ENCODE data around the gene RFC4.
"Not testable (repeated sequence)": the region's sequence is repeated elsewhere in the genome, so short reads cannot be mapped to it uniquely, and the experiment has no call there.

RFC4 gene

GRCh38 chr3:186806089-186807055 is at the start of gene RFC4:
Gene RFC4, minus strand, starts transcription at chr3:186806482. Its CDS starts 1,769 bp downstream, at chr3:186804713.
- peak within 1 kb of the TSS; percentile 84 to 98 (median 97) for H3K4me3 ChIP-seq (ENCODE audit: low read depth in 1 of 5, low read length in 5 of 5)
- peak within 1 kb of the TSS; percentile 75 to 90 (median 83) for H3K9ac ChIP-seq (ENCODE audit: low read length in 5 of 5)
- H3K4me1 ChIP-seq (ENCODE audit: control insufficient read depth in 5 of 5, insufficient read depth in 5 of 5, low read length in 5 of 5) = peaks cover 0 to 21% (median 14%) of the 10 kb centered on the region in 5 donors
- peaks cover 0 to 4% (median 0%) of the 10 kb centered on the region in 5 donors for H3K27me3 ChIP-seq (ENCODE audit: control insufficient read depth in 5 of 5, insufficient read depth in 4 of 5, low read length in 5 of 5)
- H3K27ac ChIP-seq (ENCODE audit: low read depth, low read length) = peak within 1 kb of the TSS; percentile 74
- H3K9me3 ChIP-seq (ENCODE audit: control insufficient read depth in 5 of 5, low read length in 5 of 5) = no peaks in the 10 kb centered on the region
- H3K36me3 ChIP-seq (ENCODE audit: control insufficient read depth in 5 of 5, insufficient read depth in 5 of 5, low read length in 5 of 5) = peaks cover 0 to 10% (median 0%) of the 10 kb centered on the region in 5 donors

GRCh38 chr3:186854954-186855353 is 48.7 kb upstream of the RFC4 start:
- Histone ChIP-seq H3K27ac (ENCODE audit: low read depth, low read length) (no peak overlapping the region), H3K9me3 (ENCODE audit: control insufficient read depth in 5 of 5, low read length in 5 of 5) (no peaks in the 10 kb centered on the region), H3K4me3 (ENCODE audit: low read depth in 1 of 5, low read length in 5 of 5) (no peak overlapping the region), H3K36me3 (ENCODE audit: control insufficient read depth in 5 of 5, insufficient read depth in 5 of 5, low read length in 5 of 5) (peaks cover 12 to 49% (median 34%) of the 10 kb centered on the region in 5 donors), H3K27me3 (ENCODE audit: control insufficient read depth in 5 of 5, insufficient read depth in 4 of 5, low read length in 5 of 5) (no peaks in the 10 kb centered on the region), H3K9ac (ENCODE audit: low read length in 5 of 5) (peak overlapping the region in 1 of 5 donors; percentile 19), H3K4me1 (ENCODE audit: control insufficient read depth in 5 of 5, insufficient read depth in 5 of 5, low read length in 5 of 5) (peaks cover 0 to 28% (median 4%) of the 10 kb centered on the region in 5 donors)

DNA sequence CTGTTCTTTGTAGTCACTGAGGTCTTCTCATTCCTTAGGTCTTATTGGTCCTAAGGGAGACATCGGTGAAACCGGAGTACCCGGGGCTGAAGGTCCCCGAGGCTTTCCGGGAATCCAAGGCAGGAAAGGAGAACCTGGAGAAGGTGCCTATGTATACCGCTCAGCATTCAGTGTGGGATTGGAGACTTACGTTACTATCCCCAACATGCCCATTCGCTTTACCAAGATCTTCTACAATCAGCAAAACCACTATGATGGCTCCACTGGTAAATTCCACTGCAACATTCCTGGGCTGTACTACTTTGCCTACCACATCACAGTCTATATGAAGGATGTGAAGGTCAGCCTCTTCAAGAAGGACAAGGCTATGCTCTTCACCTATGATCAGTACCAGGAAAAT is 47.9 kb upstream of the RFC4 start:
- peaks cover under 1 to 36% (median 10%) of the 10 kb centered on the region in 5 donors for H3K4me1 ChIP-seq (ENCODE audit: control insufficient read depth in 5 of 5, insufficient read depth in 5 of 5, low read length in 5 of 5)
- no peaks in the 10 kb centered on the region for H3K27me3 ChIP-seq (ENCODE audit: control insufficient read depth in 5 of 5, insufficient read depth in 4 of 5, low read length in 5 of 5)
- H3K27ac ChIP-seq (ENCODE audit: low read depth, low read length) = no peak overlapping the region
- H3K4me3 ChIP-seq (ENCODE audit: low read depth in 1 of 5, low read length in 5 of 5) = no peak overlapping the region
- H3K36me3 ChIP-seq (ENCODE audit: control insufficient read depth in 5 of 5, insufficient read depth in 5 of 5, low read length in 5 of 5) = peaks cover 12 to 54% (median 34%) of the 10 kb centered on the region in 5 donors
- H3K9me3 ChIP-seq (ENCODE audit: control insufficient read depth in 5 of 5, low read length in 5 of 5) = no peaks in the 10 kb centered on the region
- no peak overlapping the region for H3K9ac ChIP-seq (ENCODE audit: low read length in 5 of 5)

DNA sequence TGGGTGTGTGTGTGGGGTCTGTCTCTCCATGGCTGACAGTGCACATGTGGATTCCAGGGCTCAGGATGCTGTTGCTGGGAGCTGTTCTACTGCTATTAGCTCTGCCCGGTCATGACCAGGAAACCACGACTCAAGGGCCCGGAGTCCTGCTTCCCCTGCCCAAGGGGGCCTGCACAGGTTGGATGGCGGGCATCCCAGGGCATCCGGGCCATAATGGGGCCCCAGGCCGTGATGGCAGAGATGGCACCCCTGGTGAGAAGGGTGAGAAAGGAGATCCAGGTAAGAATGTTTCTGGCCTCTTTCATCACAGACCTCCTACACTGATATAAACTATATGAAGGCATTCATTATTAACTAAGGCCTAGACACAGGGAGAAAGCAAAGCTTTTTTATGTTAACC is 46.7 kb upstream of the RFC4 start:
- peaks cover 12 to 60% (median 34%) of the 10 kb centered on the region in 5 donors for H3K36me3 ChIP-seq (ENCODE audit: control insufficient read depth in 5 of 5, insufficient read depth in 5 of 5, low read length in 5 of 5)
- no peaks in the 10 kb centered on the region for H3K9me3 ChIP-seq (ENCODE audit: control insufficient read depth in 5 of 5, low read length in 5 of 5)
- peaks cover 2 to 46% (median 18%) of the 10 kb centered on the region in 5 donors for H3K4me1 ChIP-seq (ENCODE audit: control insufficient read depth in 5 of 5, insufficient read depth in 5 of 5, low read length in 5 of 5)
- H3K27ac ChIP-seq (ENCODE audit: low read depth, low read length) = peak overlapping the region; percentile 50
- H3K4me3 ChIP-seq (ENCODE audit: low read depth in 1 of 5, low read length in 5 of 5) = no peak overlapping the region
- no peaks in the 10 kb centered on the region for H3K27me3 ChIP-seq (ENCODE audit: control insufficient read depth in 5 of 5, insufficient read depth in 4 of 5, low read length in 5 of 5)
- no peak overlapping the region for H3K9ac ChIP-seq (ENCODE audit: low read length in 5 of 5)

DNA sequence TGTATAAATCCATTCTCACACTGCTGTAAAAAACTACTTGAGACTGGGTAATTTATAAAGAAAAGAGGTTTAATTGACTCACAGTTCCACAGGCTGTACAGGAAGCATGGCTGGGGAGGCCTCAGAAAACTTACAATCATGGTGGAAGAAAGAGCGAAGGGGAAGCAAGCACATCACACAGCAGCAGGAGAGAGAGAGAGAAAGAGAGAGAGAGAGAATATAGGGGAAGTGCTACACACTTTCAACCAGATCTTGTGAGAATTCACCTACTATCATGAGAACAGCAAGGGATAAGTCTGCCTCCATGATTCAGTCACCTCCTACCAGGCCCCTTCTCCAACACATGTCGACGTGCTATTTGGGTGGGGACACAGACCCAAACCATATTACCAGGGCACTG is 45.6 kb upstream of the RFC4 start:
- Histone ChIP-seq H3K36me3 (ENCODE audit: control insufficient read depth in 5 of 5, insufficient read depth in 5 of 5, low read length in 5 of 5) (peaks cover 12 to 61% (median 34%) of the 10 kb centered on the region in 5 donors), H3K4me1 (ENCODE audit: control insufficient read depth in 5 of 5, insufficient read depth in 5 of 5, low read length in 5 of 5) (peaks cover 2 to 53% (median 20%) of the 10 kb centered on the region in 5 donors), H3K27ac (ENCODE audit: low read depth, low read length) (peak overlapping the region; percentile 72), H3K9ac (ENCODE audit: low read length in 5 of 5) (peak overlapping the region in 2 of 5 donors; percentile 47 to 58)
- H3K9me3 ChIP-seq (ENCODE audit: control insufficient read depth in 5 of 5, low read length in 5 of 5); H3K27me3 ChIP-seq (ENCODE audit: control insufficient read depth in 5 of 5, insufficient read depth in 4 of 5, low read length in 5 of 5); H3K4me3 ChIP-seq (ENCODE audit: low read depth in 1 of 5, low read length in 5 of 5): not testable (repeated sequence)

DNA sequence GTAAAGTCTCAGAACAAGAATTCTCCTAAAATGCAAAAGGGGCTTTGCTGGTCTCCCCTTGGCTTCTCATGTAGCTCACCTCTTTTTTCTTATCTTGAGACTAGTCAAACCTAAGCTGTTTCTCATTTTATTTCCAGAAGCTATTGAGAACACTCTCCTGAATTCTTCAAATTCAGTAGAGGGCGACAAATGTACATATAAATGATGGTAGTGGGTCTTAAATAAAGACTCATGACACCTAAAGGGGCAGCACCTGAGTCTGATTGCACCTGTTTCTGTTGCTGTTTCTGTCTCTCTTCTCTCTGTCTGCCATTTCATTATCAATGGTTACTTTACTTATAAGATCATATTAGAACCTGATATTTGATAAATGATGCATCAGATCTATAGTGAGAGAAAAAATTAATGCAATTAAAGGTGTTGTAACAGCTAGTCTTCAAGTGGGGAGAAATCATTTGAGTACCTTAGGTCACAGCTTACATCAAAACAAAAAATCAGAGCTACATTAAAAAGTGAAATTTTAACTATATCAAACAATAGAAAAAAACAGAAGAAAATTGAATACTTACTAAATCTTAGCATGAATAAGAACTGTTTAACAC is 43.2 kb upstream of the RFC4 start:
- Histone ChIP-seq H3K9me3 (ENCODE audit: control insufficient read depth in 5 of 5, low read length in 5 of 5) (no peaks in the 10 kb centered on the region), H3K36me3 (ENCODE audit: control insufficient read depth in 5 of 5, insufficient read depth in 5 of 5, low read length in 5 of 5) (peaks cover 12 to 44% (median 24%) of the 10 kb centered on the region in 5 donors), H3K9ac (ENCODE audit: low read length in 5 of 5) (peak overlapping the region in 1 of 5 donors; percentile 26), H3K4me1 (ENCODE audit: control insufficient read depth in 5 of 5, insufficient read depth in 5 of 5, low read length in 5 of 5) (peaks cover 2 to 57% (median 33%) of the 10 kb centered on the region in 5 donors), H3K4me3 (ENCODE audit: low read depth in 1 of 5, low read length in 5 of 5) (peak overlapping the region in 1 of 5 donors; percentile 11), H3K27ac (ENCODE audit: low read depth, low read length) (peak overlapping the region; percentile 93), H3K27me3 (ENCODE audit: control insufficient read depth in 5 of 5, insufficient read depth in 4 of 5, low read length in 5 of 5) (no peaks in the 10 kb centered on the region)

DNA sequence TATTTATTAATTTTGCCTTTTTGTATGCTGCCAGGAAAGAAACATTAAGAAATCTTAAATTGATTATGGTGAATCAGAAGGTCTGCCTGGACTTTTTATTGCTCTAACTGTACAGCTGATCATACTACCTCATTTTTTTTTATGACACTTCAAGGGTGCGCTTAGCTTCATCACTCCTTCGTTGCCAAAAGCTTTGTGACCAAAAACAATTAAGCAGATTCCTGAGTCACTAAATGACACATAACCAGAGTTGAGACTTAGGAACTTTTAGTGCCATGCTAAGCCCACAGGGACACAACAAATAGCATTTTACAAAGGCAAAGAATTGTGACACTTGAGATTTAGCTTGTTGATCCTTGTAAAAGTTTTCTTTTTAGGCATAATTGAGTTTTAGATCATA is 41.2 kb upstream of the RFC4 start:
- Histone ChIP-seq H3K4me1 (ENCODE audit: control insufficient read depth in 5 of 5, insufficient read depth in 5 of 5, low read length in 5 of 5) (peaks cover 0 to 49% (median 33%) of the 10 kb centered on the region in 5 donors), H3K4me3 (ENCODE audit: low read depth in 1 of 5, low read length in 5 of 5) (peak overlapping the region in 3 of 5 donors; percentile 22 to 72 (median 35)), H3K9me3 (ENCODE audit: control insufficient read depth in 5 of 5, low read length in 5 of 5) (no peaks in the 10 kb centered on the region), H3K27ac (ENCODE audit: low read depth, low read length) (peak overlapping the region; percentile 93), H3K27me3 (ENCODE audit: control insufficient read depth in 5 of 5, insufficient read depth in 4 of 5, low read length in 5 of 5) (peaks cover 0 to under 1% (median 0%) of the 10 kb centered on the region in 5 donors), H3K9ac (ENCODE audit: low read length in 5 of 5) (peak overlapping the region in 3 of 5 donors; percentile 22 to 79 (median 52)), H3K36me3 (ENCODE audit: control insufficient read depth in 5 of 5, insufficient read depth in 5 of 5, low read length in 5 of 5) (peaks cover 1 to 25% (median 10%) of the 10 kb centered on the region in 5 donors)

DNA sequence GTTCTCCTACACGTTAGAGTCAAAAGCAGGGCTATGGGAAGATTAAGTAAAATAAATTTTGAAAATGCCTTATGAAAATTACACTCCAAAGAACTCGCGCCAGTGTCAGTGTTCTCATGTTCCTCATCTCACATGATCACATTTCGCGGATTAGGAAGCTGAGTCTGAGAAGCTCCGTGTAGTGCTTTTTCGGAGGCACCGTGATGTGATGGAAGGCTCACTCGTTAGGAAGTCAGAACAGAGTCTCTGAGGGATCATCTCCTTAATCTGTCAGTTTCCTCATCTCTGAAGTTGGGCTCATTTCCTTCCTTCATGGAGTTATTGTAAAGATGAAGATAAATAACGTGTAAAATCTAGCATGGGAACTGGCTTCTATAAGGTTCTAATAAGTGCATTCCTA is 39.5 kb upstream of the RFC4 start:
- Histone ChIP-seq H3K4me3 (ENCODE audit: low read depth in 1 of 5, low read length in 5 of 5) (peak overlapping the region; percentile 66 to 87 (median 72)), H3K9me3 (ENCODE audit: control insufficient read depth in 5 of 5, low read length in 5 of 5) (no peaks in the 10 kb centered on the region), H3K36me3 (ENCODE audit: control insufficient read depth in 5 of 5, insufficient read depth in 5 of 5, low read length in 5 of 5) (peaks cover 0 to 17% (median 3%) of the 10 kb centered on the region in 5 donors), H3K9ac (ENCODE audit: low read length in 5 of 5) (peak overlapping the region in 4 of 5 donors; percentile 4 to 79 (median 56)), H3K4me1 (ENCODE audit: control insufficient read depth in 5 of 5, insufficient read depth in 5 of 5, low read length in 5 of 5) (peaks cover 2 to 49% (median 44%) of the 10 kb centered on the region in 5 donors), H3K27ac (ENCODE audit: low read depth, low read length) (peak overlapping the region; percentile 93), H3K27me3 (ENCODE audit: control insufficient read depth in 5 of 5, insufficient read depth in 4 of 5, low read length in 5 of 5) (peaks cover 0 to 2% (median 0%) of the 10 kb centered on the region in 5 donors)

DNA sequence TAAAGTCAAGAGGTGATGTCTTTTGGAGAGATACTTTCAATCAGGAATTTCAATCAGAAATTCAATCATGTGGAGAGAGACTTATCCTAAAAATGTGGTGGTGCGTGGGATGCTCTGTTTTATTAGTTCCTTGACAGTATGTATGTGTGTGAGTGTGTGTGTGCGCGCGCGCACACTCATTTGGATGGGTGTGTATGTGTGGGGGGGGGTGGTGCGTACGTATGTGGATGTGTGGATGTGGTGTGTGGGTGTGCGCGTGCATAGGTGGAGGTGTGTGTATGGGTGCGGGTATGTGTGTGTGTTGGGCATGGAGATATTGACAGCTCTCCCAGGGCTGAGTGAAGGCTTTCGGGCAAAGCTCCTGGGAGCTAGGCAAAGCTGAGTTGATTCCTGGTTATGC is 38.6 kb upstream of the RFC4 start:
- Histone ChIP-seq H3K27me3 (ENCODE audit: control insufficient read depth in 5 of 5, insufficient read depth in 4 of 5, low read length in 5 of 5) (peaks cover 0 to 2% (median 0%) of the 10 kb centered on the region in 5 donors), H3K9ac (ENCODE audit: low read length in 5 of 5) (peak overlapping the region in 3 of 5 donors; percentile 58 to 79 (median 76)), H3K36me3 (ENCODE audit: control insufficient read depth in 5 of 5, insufficient read depth in 5 of 5, low read length in 5 of 5) (peaks cover 0 to 17% (median 3%) of the 10 kb centered on the region in 5 donors), H3K27ac (ENCODE audit: low read depth, low read length) (peak overlapping the region; percentile 93), H3K4me1 (ENCODE audit: control insufficient read depth in 5 of 5, insufficient read depth in 5 of 5, low read length in 5 of 5) (peaks cover 2 to 50% (median 45%) of the 10 kb centered on the region in 5 donors), H3K4me3 (ENCODE audit: low read depth in 1 of 5, low read length in 5 of 5) (peak overlapping the region; percentile 66 to 87 (median 72)), H3K9me3 (ENCODE audit: control insufficient read depth in 5 of 5, low read length in 5 of 5) (no peaks in the 10 kb centered on the region)

Data from subcutaneous abdominal adipose tissue (tissue), 5 donors.